GM11168 (cell line): ENCODE measurements around the gene C19orf12.

Source experiments
- in situ Hi-C: fragments of 300-500 bp; cut with MboI; formaldehyde crosslinking; loops from one replicate; pipeline ENCODE4 v1.12.0; 2022; ENCODE audit warnings: low sequenced_read_pairs; ENCODE audit not compliant: unreplicated experiment

Gene C19orf12

GRCh38 chr19:29702161-29702962 is 12.7 kb downstream of the C19orf12 start:
- in situ Hi-C loops = no loop called here

GRCh38 chr19:29700498-29700897 is 14.6 kb downstream of the C19orf12 start:
- in situ Hi-C loops = no loop called here

GRCh38 chr19:29699861-29700260 is 15.2 kb downstream of the C19orf12 start:
- in situ Hi-C loops = no loop called here

GRCh38 chr19:29697523-29698261 is 17.4 kb downstream of the C19orf12 start:
- in situ Hi-C loops = no loop called here

GRCh38 chr19:29696565-29696846 is 18.6 kb downstream of the C19orf12 start:
- in situ Hi-C loops = no loop called here

- in situ Hi-C loops = no loop called here
Measured at GRCh38 chr19:29695765-29696564, 19.1 kb downstream of the C19orf12 start.

- in situ Hi-C loops = no loop called here
Measured at GRCh38 chr19:29694669-29695627, 20.1 kb downstream of the C19orf12 start.

GRCh38 chr19:29694161-29694560 is 20.9 kb downstream of the C19orf12 start:
- in situ Hi-C loops = no loop called here

- in situ Hi-C loops = no loop called here
Measured at GRCh38 chr19:29690842-29691241, 24.2 kb downstream of the C19orf12 start.

GRCh38 chr19:29687897-29688728 is 26.9 kb downstream of the C19orf12 start:
- in situ Hi-C loops = no loop called here

GRCh38 chr19:29687244-29687896 is 27.7 kb downstream of the C19orf12 start:
- in situ Hi-C loops = no loop called here

GRCh38 chr19:29686285-29686805 is 28.7 kb downstream of the C19orf12 start:
- in situ Hi-C loops = no loop called here

GRCh38 chr19:29685326-29685725 is 29.7 kb downstream of the C19orf12 start:
- in situ Hi-C loops = no loop called here

GRCh38 chr19:29683009-29683408 is 32.1 kb downstream of the C19orf12 start:
- in situ Hi-C loops = no loop called here

- in situ Hi-C loops = no loop called here
Measured at GRCh38 chr19:29682236-29682895, 32.7 kb downstream of the C19orf12 start.

GRCh38 chr19:29681422-29682235 is 33.4 kb downstream of the C19orf12 start:
- in situ Hi-C loops = no loop called here

GRCh38 chr19:29680937-29681336 is 34.1 kb downstream of the C19orf12 start:
- in situ Hi-C loops = no loop called here
